Neural progenitor cell (in vitro differentiated cells): ENCODE data around the gene BCAS3.

Experiments
- CTCF ChIP-seq: fragments of 200-600 bp; sonication (generic); IDR thresholded peaks from 2 replicates; pipeline ENCODE4 v1.5.1; 2017; ENCODE audit warnings: antibody characterized with exemption, mild to moderate bottlenecking
- EZH2 ChIP-seq: fragments of 200-600 bp; sonication (generic); IDR thresholded peaks from 2 replicates; pipeline ENCODE4 v1.6.1; 2017; ENCODE audit warnings: antibody characterized with exemption, mild to moderate bottlenecking, moderate library complexity

DNA sequence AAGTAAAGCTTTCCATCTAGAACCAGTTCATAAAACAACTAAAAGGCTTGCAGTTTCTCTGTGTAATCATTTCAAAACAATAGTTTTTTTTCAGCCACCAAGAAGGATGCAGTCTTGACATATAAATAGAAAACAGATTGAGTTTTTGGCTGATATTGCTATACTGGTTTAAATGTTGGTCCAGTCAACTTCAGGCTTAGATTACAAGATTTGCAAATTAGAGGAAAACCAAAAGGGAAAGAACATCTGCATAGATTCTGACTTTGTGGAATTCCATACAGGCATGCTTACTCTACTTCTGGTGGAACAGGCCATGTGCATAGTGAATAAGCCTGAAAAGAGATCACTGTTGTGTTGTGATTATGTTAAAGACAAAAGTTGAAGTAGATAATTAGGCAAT is 150.3 kb downstream of the BCAS3 start:
- TF ChIP-seq CTCF: no peak
- TF ChIP-seq EZH2: no peak
